WTC11 (cell line): Measurements from ENCODE around the gene MALAT1. TPM values are rescaled to one million over a fixed set of nuclear protein-coding genes. Genes with fewer than 3 reads are reported as not detected.

Experiments
- ATAC-seq: fragments of 200-7000 bp; cut with Tn5 transposase; 2 replicates; pipeline ENCODE4 v1.10.0; 2021; ENCODE audit warnings: mild to moderate bottlenecking, moderate library complexity
- CTCF ChIA-PET: fragments of 300-600 bp; sonication (Branson Sonifier 250); formaldehyde crosslinking; loops from one replicate; lab custom pipeline; 2021; ENCODE audit warnings: antibody characterized with exemption; lab: Charles Lee
- POLR2A ChIA-PET: fragments of 350-600 bp; sonication (Branson Sonifier 250); formaldehyde crosslinking; loops from one replicate; lab custom pipeline; 2021; ENCODE audit warnings: antibody characterized with exemption; lab: Charles Lee
- DNase-seq: peaks from one replicate; pipeline ENCODE4 v3.0.0; 2021; ENCODE audit warnings: low spot score
- H3K27ac Mint-ChIP-seq: 2 replicates; pipeline ENCODE4 v1.8.0; 2021; ENCODE audit warnings: mixed read lengths
- H3K27me3 Mint-ChIP-seq: 2 replicates; pipeline ENCODE4 v1.8.0; 2021; ENCODE audit warnings: low read depth, mild to moderate bottlenecking, moderate library complexity, mixed read lengths
- H3K36me3 Mint-ChIP-seq: 2 replicates; pipeline ENCODE4 v1.8.0; 2021; ENCODE audit warnings: mixed read lengths
- H3K4me1 Mint-ChIP-seq: 2 replicates; pipeline ENCODE4 v1.8.0; 2022; ENCODE audit warnings: mixed read lengths
- H3K4me3 Mint-ChIP-seq: 2 replicates; pipeline ENCODE4 v1.8.0; 2021; ENCODE audit warnings: mild to moderate bottlenecking, moderate library complexity, mixed read lengths
- H3K9me3 Mint-ChIP-seq: 2 replicates; pipeline ENCODE4 v1.8.0; 2021; ENCODE audit warnings: mixed read lengths
- EMX1 ChIP-seq: fragments of 250-450 bp; sonication (Bioruptor Pico); IDR thresholded peaks from 2 replicates; pipeline ENCODE4 v1.8.0; 2021; ENCODE audit warnings: mild to moderate bottlenecking
- FOXK1 ChIP-seq: sonication (generic); formaldehyde crosslinking; IDR thresholded peaks from 2 replicates; pipeline ENCODE4 v1.8.0; 2022; ENCODE audit warnings: mild to moderate bottlenecking, moderate library complexity, missing genetic modification reagents
- FOXP1 ChIP-seq: sonication (generic); formaldehyde crosslinking; IDR thresholded peaks from 2 replicates; pipeline ENCODE4 v1.8.0; 2022; ENCODE audit warnings: missing genetic modification reagents, mild to moderate bottlenecking, moderate library complexity, borderline replicate concordance
- JAZF1 ChIP-seq: fragments of 250-450 bp; sonication (Bioruptor Pico); IDR thresholded peaks from 2 replicates; pipeline ENCODE4 v1.9.0; 2021; ENCODE audit warnings: moderate library complexity, mild to moderate bottlenecking, inconsistent platforms
- JUN ChIP-seq: sonication (generic); formaldehyde crosslinking; IDR thresholded peaks from 2 replicates; pipeline ENCODE4 v1.8.0; 2023; ENCODE audit warnings: mild to moderate bottlenecking, missing genetic modification reagents
- NR2C2 ChIP-seq: sonication (generic); formaldehyde crosslinking; IDR thresholded peaks from 2 replicates; pipeline ENCODE4 v1.8.0; 2022; ENCODE audit warnings: mild to moderate bottlenecking, missing genetic modification reagents
- OVOL2 ChIP-seq: fragments of 250-450 bp; sonication (Bioruptor Pico); IDR thresholded peaks from 2 replicates; pipeline ENCODE4 v1.9.0; 2021; ENCODE audit warnings: mild to moderate bottlenecking, borderline replicate concordance
- SP1 ChIP-seq: sonication (generic); formaldehyde crosslinking; conservative IDR thresholded peaks from 2 replicates; pipeline ENCODE4 v1.8.1; 2022; ENCODE audit warnings: missing genetic modification reagents
- ZBTB21 ChIP-seq: sonication (generic); formaldehyde crosslinking; IDR thresholded peaks from 2 replicates; pipeline ENCODE4 v1.8.1; 2023; ENCODE audit warnings: mild to moderate bottlenecking, missing genetic modification reagents, borderline replicate concordance
- ZNF416 ChIP-seq: fragments of 250-450 bp; sonication (Bioruptor Pico); IDR thresholded peaks from 2 replicates; pipeline ENCODE4 v1.9.0; 2021; ENCODE audit warnings: mild to moderate bottlenecking, inconsistent platforms
- total RNA-seq: library from RNA; stranded (reverse); gene quantifications from 3 replicates; pipeline ENCODE4 v1.2.3, GENCODE V29; 2021
- TF ChIP-seq, protein P1 (sequence below): sonication (generic); formaldehyde crosslinking; conservative IDR thresholded peaks from 2 replicates; pipeline ENCODE4 v1.8.1; 2023; ENCODE audit warnings: mild to moderate bottlenecking, low read depth, missing genetic modification reagents, moderate library complexity
- TF ChIP-seq, protein P2 (sequence below): fragments of 250-450 bp; sonication (Bioruptor Pico); conservative IDR thresholded peaks from 2 replicates; pipeline ENCODE4 v1.9.0; 2021; ENCODE audit warnings: mild to moderate bottlenecking
- TF ChIP-seq, protein P3 (sequence below): fragments of 200-600 bp; IDR thresholded peaks from 2 replicates; pipeline ENCODE4 v1.8.0; 2022; ENCODE audit warnings: antibody characterized with exemption
- TF ChIP-seq, protein P4 (sequence below): sonication (generic); formaldehyde crosslinking; IDR thresholded peaks from 2 replicates; pipeline ENCODE4 v1.8.1; 2023; ENCODE audit warnings: mild to moderate bottlenecking, missing genetic modification reagents
- TF ChIP-seq, protein P5 (sequence below): sonication (generic); formaldehyde crosslinking; IDR thresholded peaks from 2 replicates; pipeline ENCODE4 v1.8.0; 2023; ENCODE audit warnings: missing genetic modification reagents, mild to moderate bottlenecking, borderline replicate concordance
- TF ChIP-seq, protein P6 (sequence below): sonication (generic); formaldehyde crosslinking; IDR thresholded peaks from 2 replicates; pipeline ENCODE4 v1.8.1; 2023; ENCODE audit warnings: mild to moderate bottlenecking, moderate library complexity, missing genetic modification reagents

Gene MALAT1
- total RNA-seq, 1 experiment from 2014 or later = 1,830 TPM

DNA sequence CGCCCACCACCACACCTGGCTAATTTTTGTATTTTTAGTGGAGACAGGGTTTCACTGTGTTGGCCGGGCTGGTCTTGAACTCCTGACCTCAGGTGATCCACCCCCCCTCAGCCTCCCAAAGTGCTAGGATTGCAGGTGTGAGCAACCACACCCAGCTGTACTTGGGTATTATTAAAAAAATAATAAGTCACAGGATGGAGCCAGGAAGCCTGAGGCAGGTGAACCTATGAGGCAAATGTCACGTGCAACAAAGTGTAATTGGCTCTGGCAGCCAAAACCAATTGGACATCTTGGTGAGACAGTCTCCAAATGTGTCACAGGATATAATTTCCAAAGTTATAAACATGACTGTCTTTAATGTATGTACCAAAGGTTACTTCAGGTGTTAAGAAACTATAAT, 24.0 kb upstream of the MALAT1 start:
- Mint-ChIP-seq H3K9me3 (no peaks in the 10 kb centered on the region), H3K4me1 (peaks cover 23% of the 10 kb centered on the region), H3K27ac (no peak overlapping the region), H3K4me3 (no peak overlapping the region), H3K27me3 (no peaks in the 10 kb centered on the region; the same call in 1 of the 2 replicates), H3K36me3 (no peaks in the 10 kb centered on the region)
- DNase-seq (no peak), ATAC-seq (no peak)
- POLR2A ChIA-PET = interaction anchor here (0.6 kb wide), 1 partner anchor 325 kb away, joined by 3 read pairs; no protein-coding TSS in a partner anchor
- TF ChIP-seq EMX1 (no peak), FOXP1 (CRISPR knock-in tag) (no peak), SP1 (CRISPR knock-in tag) (no peak), ZBTB21 (CRISPR knock-in tag) (no peak), FOXK1 (CRISPR knock-in tag) (no peak), ZNF416 (CRISPR knock-in tag) (no peak), NR2C2 (no peak), OVOL2 (no peak), JAZF1 (CRISPR knock-in tag) (no peak), JUN (no peak)
- TF ChIP-seq, protein P1, sequence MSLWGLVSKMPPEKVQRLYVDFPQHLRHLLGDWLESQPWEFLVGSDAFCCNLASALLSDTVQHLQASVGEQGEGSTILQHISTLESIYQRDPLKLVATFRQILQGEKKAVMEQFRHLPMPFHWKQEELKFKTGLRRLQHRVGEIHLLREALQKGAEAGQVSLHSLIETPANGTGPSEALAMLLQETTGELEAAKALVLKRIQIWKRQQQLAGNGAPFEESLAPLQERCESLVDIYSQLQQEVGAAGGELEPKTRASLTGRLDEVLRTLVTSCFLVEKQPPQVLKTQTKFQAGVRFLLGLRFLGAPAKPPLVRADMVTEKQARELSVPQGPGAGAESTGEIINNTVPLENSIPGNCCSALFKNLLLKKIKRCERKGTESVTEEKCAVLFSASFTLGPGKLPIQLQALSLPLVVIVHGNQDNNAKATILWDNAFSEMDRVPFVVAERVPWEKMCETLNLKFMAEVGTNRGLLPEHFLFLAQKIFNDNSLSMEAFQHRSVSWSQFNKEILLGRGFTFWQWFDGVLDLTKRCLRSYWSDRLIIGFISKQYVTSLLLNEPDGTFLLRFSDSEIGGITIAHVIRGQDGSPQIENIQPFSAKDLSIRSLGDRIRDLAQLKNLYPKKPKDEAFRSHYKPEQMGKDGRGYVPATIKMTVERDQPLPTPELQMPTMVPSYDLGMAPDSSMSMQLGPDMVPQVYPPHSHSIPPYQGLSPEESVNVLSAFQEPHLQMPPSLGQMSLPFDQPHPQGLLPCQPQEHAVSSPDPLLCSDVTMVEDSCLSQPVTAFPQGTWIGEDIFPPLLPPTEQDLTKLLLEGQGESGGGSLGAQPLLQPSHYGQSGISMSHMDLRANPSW (CRISPR knock-in tag) = no peak
- TF ChIP-seq, protein P2, sequence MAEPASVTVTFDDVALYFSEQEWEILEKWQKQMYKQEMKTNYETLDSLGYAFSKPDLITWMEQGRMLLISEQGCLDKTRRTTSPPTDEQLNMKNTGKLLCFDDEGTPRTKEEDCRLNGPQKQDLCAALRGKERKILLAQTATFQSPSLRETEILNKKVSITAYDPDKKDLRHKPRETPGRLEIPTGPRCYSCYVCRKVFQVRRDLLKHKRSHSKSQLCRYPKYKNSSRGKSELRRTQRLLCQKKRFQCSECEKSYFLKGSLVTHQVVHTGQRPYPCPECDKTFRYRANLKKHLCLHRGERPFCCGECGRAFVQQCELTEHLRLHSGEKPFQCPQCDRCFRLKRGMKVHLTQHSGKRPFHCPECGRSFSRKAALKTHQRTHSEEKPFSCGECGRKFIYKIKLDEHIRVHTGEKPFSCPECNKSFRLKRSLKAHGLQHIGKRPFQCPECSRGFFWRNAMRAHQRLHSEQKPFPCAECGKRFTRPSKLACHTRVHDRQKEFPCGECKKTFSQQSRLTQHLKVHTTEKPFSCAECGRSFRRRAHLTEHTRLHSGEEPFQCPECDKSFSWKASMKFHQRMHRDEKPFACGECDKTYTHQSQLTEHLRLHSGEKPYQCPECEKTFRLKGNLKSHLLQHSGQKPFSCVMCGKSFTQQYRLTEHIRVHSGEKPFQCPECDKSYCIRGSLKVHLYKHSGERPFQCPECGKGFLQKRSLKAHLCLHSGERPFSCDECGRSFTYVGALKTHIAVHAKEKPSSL (CRISPR knock-in tag) = no peak
- TF ChIP-seq, protein P3, sequence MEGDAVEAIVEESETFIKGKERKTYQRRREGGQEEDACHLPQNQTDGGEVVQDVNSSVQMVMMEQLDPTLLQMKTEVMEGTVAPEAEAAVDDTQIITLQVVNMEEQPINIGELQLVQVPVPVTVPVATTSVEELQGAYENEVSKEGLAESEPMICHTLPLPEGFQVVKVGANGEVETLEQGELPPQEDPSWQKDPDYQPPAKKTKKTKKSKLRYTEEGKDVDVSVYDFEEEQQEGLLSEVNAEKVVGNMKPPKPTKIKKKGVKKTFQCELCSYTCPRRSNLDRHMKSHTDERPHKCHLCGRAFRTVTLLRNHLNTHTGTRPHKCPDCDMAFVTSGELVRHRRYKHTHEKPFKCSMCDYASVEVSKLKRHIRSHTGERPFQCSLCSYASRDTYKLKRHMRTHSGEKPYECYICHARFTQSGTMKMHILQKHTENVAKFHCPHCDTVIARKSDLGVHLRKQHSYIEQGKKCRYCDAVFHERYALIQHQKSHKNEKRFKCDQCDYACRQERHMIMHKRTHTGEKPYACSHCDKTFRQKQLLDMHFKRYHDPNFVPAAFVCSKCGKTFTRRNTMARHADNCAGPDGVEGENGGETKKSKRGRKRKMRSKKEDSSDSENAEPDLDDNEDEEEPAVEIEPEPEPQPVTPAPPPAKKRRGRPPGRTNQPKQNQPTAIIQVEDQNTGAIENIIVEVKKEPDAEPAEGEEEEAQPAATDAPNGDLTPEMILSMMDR = no peak
- TF ChIP-seq, protein P4, sequence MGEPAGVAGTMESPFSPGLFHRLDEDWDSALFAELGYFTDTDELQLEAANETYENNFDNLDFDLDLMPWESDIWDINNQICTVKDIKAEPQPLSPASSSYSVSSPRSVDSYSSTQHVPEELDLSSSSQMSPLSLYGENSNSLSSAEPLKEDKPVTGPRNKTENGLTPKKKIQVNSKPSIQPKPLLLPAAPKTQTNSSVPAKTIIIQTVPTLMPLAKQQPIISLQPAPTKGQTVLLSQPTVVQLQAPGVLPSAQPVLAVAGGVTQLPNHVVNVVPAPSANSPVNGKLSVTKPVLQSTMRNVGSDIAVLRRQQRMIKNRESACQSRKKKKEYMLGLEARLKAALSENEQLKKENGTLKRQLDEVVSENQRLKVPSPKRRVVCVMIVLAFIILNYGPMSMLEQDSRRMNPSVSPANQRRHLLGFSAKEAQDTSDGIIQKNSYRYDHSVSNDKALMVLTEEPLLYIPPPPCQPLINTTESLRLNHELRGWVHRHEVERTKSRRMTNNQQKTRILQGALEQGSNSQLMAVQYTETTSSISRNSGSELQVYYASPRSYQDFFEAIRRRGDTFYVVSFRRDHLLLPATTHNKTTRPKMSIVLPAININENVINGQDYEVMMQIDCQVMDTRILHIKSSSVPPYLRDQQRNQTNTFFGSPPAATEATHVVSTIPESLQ (CRISPR knock-in tag) = no peak
- TF ChIP-seq, protein P5, sequence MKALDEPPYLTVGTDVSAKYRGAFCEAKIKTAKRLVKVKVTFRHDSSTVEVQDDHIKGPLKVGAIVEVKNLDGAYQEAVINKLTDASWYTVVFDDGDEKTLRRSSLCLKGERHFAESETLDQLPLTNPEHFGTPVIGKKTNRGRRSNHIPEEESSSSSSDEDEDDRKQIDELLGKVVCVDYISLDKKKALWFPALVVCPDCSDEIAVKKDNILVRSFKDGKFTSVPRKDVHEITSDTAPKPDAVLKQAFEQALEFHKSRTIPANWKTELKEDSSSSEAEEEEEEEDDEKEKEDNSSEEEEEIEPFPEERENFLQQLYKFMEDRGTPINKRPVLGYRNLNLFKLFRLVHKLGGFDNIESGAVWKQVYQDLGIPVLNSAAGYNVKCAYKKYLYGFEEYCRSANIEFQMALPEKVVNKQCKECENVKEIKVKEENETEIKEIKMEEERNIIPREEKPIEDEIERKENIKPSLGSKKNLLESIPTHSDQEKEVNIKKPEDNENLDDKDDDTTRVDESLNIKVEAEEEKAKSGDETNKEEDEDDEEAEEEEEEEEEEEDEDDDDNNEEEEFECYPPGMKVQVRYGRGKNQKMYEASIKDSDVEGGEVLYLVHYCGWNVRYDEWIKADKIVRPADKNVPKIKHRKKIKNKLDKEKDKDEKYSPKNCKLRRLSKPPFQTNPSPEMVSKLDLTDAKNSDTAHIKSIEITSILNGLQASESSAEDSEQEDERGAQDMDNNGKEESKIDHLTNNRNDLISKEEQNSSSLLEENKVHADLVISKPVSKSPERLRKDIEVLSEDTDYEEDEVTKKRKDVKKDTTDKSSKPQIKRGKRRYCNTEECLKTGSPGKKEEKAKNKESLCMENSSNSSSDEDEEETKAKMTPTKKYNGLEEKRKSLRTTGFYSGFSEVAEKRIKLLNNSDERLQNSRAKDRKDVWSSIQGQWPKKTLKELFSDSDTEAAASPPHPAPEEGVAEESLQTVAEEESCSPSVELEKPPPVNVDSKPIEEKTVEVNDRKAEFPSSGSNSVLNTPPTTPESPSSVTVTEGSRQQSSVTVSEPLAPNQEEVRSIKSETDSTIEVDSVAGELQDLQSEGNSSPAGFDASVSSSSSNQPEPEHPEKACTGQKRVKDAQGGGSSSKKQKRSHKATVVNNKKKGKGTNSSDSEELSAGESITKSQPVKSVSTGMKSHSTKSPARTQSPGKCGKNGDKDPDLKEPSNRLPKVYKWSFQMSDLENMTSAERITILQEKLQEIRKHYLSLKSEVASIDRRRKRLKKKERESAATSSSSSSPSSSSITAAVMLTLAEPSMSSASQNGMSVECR (CRISPR knock-in tag) = no peak
- TF ChIP-seq, protein P6, sequence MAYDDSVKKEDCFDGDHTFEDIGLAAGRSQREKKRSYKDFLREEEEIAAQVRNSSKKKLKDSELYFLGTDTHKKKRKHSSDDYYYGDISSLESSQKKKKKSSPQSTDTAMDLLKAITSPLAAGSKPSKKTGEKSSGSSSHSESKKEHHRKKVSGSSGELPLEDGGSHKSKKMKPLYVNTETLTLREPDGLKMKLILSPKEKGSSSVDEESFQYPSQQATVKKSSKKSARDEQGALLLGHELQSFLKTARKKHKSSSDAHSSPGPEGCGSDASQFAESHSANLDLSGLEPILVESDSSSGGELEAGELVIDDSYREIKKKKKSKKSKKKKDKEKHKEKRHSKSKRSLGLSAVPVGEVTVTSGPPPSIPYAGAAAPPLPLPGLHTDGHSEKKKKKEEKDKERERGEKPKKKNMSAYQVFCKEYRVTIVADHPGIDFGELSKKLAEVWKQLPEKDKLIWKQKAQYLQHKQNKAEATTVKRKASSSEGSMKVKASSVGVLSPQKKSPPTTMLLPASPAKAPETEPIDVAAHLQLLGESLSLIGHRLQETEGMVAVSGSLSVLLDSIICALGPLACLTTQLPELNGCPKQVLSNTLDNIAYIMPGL (CRISPR knock-in tag) = no peak
- CTCF ChIA-PET = no interaction called here
